HL-60 (cell line): ENCODE results near the gene TENM4.

Source experiments
- DNase-seq, 2 experiments: peaks; one replicate each; pipeline ENCODE4 v3.0.0-alpha.2; 2010 to 2020; ENCODE audit warnings: low read depth in 1 of 2, low spot score in 1 of 2
- H3K27ac ChIP-seq: fragments of 250-450 bp; sonication (Bioruptor Pico); replicated peaks from 2 replicates; pipeline ENCODE4 v1.5.1; 2020; ENCODE audit warnings: mild to moderate bottlenecking, moderate library complexity
- H3K27me3 ChIP-seq: fragments of 250-450 bp; sonication (Bioruptor Pico); 2 replicates; pipeline ENCODE4 v1.5.1; 2021; ENCODE audit warnings: mild to moderate bottlenecking, moderate library complexity; ENCODE audit not compliant: insufficient read depth, poor library complexity, severe bottlenecking
- H3K4me3 ChIP-seq: replicated peaks from 2 replicates; pipeline ENCODE4 v1.5.1; 2011; ENCODE audit warnings: mild to moderate bottlenecking, control low read depth, low read length; ENCODE audit not compliant: insufficient read depth
- CTCF ChIP-seq: IDR thresholded peaks from one replicate; pipeline ENCODE4 v1.5.1; 2011; ENCODE audit warnings: low read length, control low read depth, inconsistent platforms; ENCODE audit not compliant: insufficient read depth
- GABPA ChIP-seq: IDR thresholded peaks from 2 replicates; pipeline ENCODE4 v1.6.1; 2012; ENCODE audit warnings: low read depth
- POLR2AphosphoS5 ChIP-seq: IDR thresholded peaks from 2 replicates; pipeline ENCODE4 v1.6.1; 2012; ENCODE audit warnings: low read depth
- REST ChIP-seq: IDR thresholded peaks from 2 replicates; pipeline ENCODE4 v1.6.1; 2012; ENCODE audit warnings: low read depth; ENCODE audit not compliant: insufficient replicate concordance
- SPI1 ChIP-seq: IDR thresholded peaks from 2 replicates; pipeline ENCODE4 v1.6.1; 2012; ENCODE audit warnings: low read depth, mild to moderate bottlenecking, borderline replicate concordance

The TENM4 gene

GRCh38 chr11:78800096-78800690, 640.6 kb downstream of the TENM4 start:
- H3K4me3 ChIP-seq, result no peak overlapping the region
- H3K27ac ChIP-seq, result no peak overlapping the region
- no peak for DNase-seq
- no peak for TF ChIP-seq REST
- no peak for TF ChIP-seq POLR2AphosphoS5
- TF ChIP-seq GABPA, result no peak
- TF ChIP-seq SPI1, result no peak
- no peak for TF ChIP-seq CTCF
- H3K27me3 ChIP-seq, result no peaks in the 10 kb centered on the region

GRCh38 chr11:78798663-78799062, 642.2 kb downstream of the TENM4 start:
- TF ChIP-seq SPI1 (peak; percentile 21; the same call in 1 of the 2 replicates), GABPA (no peak), POLR2AphosphoS5 (no peak), REST (no peak), CTCF (peak; percentile 92)
- no peaks in the 10 kb centered on the region for H3K27me3 ChIP-seq
- DNase-seq, result peak; percentile 12 to 63
- no peak overlapping the region for H3K27ac ChIP-seq
- H3K4me3 ChIP-seq, result no peak overlapping the region

- Histone ChIP-seq H3K4me3 (no peak overlapping the region), H3K27me3 (no peaks in the 10 kb centered on the region)
- TF ChIP-seq CTCF, result no peak
- no peak for TF ChIP-seq POLR2AphosphoS5
These were observed 643.3 kb downstream of the TENM4 start for GRCh38 chr11:78797559-78797958.

GRCh38 chr11:78796956-78797355, 643.9 kb downstream of the TENM4 start:
- Histone ChIP-seq H3K27me3 (no peaks in the 10 kb centered on the region), H3K27ac (no peak overlapping the region), H3K4me3 (no peak overlapping the region)
- TF ChIP-seq REST, result no peak
- no peak for DNase-seq

More at GRCh38 chr11:78797559-78797958, 643.3 kb downstream of the TENM4 start:
- no peak for DNase-seq
- no peak overlapping the region for H3K27ac ChIP-seq
